Stimulated activated CD4-positive, alpha-beta T cell treated with anti-CD3 and anti-CD28 coated beads, Interleukin-4, amount 100 ng/mL, for 1 hour (primary cell): ENCODE measurements around the gene PHKB.
"Not testable (repeated sequence)": the region's sequence is repeated elsewhere in the genome, so short reads cannot be mapped to it uniquely, and the experiment has no call there.

Experiments used
- DNase-seq: peaks from one replicate; pipeline ENCODE4 v3.0.0-alpha.2; 2020

Gene PHKB

DNA sequence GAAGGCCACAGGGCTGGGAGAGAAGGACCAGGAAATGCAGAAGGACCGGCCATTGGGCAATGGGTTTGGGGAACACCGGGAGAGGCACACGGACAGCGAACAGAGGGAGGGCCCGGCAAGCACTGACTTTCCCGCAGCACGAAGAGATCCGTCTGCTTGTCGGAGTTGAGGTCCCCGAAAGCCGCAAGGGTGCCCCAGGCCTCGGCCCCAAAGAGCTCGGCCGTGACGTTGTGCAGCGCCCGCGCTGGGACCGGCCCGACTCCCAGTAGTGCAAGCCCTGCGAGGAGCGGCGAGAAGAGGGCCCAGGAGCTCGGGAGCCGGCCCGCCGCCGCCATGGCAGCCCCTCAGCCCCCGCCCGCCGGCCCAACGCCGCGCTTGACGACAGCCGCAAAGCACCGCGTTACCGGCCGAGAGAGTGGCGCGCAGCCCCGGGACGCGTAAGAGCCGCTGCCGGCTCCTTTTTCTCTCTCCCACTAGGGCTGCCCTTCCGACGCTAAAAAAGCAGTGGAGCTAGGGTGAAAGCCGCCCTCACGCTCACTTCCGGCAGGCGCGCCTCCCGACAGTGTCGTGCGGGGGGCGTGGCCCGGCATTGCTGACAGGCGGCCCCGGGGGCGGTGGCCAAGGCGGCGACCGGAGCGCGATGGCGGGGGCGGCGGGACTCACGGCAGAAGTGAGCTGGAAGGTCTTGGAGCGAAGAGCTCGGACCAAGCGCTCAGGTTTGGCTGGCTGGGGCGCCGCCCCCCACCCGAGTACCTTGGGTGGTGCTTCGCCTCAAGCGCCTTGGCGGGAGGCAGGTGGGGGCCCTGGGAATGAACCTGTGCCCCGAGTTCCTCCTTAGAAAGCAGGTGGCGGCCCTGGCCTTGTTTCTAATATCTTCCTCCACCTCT, at the start of gene PHKB, which contains the start of gene ITFG1:
PHKB (plus strand) TSS at position 621 of the 887 bp plus-strand sequence; CDS start at position 641, 20 bp downstream.
ITFG1 (minus strand) TSS at position 353 of the 887 bp plus-strand sequence; CDS start at position 335, 18 bp downstream.
- peak; percentile 96 for DNase-seq

DNA sequence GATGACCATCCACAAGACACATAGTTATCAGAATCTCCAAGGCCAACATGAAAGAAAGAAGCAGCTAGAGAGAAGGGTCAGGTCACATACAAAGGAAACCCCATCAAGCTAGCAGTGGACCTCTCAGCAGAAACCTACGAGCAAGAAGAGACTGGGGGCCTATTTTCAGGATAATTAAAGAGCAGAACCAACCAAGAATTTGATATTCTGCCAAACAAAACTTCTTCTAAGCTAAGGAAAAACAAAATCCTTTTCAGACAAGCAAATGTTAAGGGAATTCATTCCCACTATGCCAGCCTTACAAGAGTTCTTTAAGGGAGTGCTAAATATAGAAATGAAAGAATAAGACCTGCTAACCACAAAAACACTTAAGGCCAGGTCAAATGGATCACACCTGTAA, 48.1 kb upstream of the PHKB start:
- no peak for DNase-seq

- no peak for DNase-seq
Measured at GRCh38 chr16:47416869-47417268, 44.3 kb upstream of the PHKB start.

GRCh38 chr16:47424846-47425245, 36.3 kb upstream of the PHKB start:
- no peak for DNase-seq

GRCh38 chr16:47426806-47427205, 34.3 kb upstream of the PHKB start:
- no peak for DNase-seq

GRCh38 chr16:47431960-47432359, 29.2 kb upstream of the PHKB start:
- DNase-seq = no peak

- not testable (repeated sequence) for DNase-seq
Measured at GRCh38 chr16:47434274-47434673, 26.9 kb upstream of the PHKB start.

GRCh38 chr16:47440066-47440465, 21.1 kb upstream of the PHKB start:
- not testable (repeated sequence) for DNase-seq

DNA sequence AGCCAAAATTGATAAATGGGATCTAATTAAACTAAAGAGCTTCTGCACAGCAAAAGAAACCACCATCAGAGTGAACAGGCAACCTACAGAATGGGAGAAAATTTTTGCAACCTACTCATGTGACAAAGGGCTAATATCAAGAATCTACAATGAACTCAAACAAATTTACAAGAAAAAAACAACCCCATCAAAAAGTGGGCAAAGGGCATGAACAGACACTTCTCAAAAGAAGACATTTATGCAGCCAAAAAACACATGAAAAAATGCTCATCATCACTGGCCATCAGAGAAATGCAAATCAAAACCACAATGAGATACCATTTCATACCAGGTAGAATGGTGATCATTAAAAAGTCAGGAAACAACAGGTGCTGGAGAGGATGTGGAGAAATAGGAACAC, 18.2 kb upstream of the PHKB start:
- not testable (repeated sequence) for DNase-seq

GRCh38 chr16:47446431-47446830, 14.7 kb upstream of the PHKB start:
- DNase-seq = no peak

DNA sequence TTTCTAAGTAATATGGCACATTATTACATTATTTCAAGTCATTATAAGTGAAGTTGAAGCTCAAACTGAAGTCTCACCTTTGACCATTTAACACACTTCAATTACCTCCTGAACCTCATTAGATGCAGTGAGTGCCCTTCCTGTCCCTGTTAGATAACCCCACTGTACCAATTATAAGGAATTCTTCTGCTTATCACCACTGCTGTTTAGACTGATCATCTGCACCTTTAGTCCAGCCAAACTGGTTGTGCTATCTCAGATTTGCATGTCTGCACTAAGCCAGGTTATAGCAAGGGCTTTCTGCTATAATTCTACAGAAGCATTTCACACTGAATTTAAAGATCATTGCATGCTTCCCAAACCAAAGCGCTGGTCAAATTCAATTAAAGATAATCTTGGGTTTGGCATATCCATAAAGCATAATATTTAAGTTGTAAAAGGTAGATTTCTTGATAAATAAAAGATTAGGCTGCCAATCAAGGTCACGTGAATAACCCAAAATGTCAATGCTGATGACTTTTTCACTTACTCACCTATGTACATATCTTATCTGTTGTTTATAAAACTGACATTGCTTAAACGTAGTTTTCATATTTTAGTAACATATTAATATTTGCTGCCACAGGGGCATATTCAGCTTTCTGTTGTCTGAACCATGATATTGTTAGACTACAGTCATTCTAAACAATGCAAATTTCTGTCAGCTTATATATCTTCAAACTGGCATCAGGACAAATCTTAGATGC, 12.1 kb upstream of the PHKB start:
- no peak for DNase-seq

DNA sequence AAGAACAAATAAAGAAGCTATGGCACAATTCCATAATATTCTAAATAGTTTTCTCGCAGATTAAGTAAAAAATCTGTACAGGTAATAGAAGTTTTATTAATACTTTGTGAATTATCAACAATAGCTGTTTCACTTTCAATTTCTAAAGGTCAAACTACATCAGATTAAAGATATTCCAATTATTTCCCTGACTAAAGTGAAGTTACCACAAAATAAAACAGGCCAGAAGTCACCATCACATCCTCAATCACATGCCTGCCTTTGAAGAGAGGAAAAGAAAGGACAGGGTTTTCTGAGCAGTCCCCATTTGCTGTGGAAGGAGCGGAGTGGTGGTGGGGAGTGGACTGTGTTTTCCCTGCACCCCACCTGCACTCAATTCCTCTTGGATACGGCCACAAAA, 11.3 kb upstream of the PHKB start:
- no peak for DNase-seq

- no peak for DNase-seq
Measured at GRCh38 chr16:47458331-47458730, 2.8 kb upstream of the PHKB start.

- no peak for DNase-seq
Measured at GRCh38 chr16:47459603-47460002, 1.5 kb upstream of the PHKB start.

DNA sequence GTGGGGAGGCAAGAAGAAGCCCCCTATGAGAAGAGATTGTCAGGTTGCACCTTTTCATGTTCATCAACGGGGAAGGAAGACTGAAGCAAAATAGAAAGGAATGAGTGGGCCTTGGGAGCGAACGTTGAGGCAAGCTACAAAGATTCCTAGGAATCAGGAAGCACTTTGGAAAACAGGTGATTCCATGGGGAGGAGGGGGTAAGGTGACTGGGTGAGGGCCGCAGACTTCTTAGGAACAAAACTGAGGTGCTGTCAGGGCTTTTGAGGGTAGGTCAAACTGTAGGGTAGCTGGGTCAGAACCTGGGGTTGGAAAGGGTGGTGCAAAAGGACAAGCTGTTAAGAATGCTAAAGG, 796 bp upstream of the PHKB start:
- no peak for DNase-seq

DNA sequence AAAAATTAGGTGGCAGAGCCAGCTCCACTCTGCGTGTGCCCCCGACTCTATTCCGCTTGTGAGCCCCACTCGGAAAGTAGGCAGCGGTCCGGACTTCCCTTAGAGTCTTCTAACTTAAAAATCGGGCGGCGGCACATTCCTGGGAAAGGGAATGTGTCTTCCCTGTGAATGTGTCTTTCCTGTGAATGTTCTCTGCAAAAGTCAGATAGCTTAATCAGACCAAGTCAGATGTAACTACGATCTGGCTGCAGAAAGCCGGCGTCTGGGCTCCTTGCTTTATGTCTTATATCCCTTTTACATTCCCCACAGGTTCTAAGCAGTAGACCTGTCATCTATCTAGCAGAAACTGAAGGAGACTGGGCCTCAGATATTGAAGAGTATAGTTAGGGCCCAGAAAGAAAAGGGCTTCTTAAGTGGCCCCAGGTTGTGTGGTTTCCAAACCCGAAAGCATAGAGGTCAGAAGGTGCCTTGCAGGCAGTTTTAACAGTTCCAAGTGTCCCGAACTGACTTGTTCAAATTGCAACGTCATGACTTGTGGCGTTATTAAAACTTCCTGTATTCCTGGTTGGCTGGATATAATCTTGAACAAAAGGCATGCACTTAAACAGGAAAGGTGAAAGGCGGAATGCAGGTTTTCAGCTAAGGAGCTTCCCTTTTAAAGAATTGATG, 601 bp downstream of the PHKB start:
- DNase-seq = no peak

DNA sequence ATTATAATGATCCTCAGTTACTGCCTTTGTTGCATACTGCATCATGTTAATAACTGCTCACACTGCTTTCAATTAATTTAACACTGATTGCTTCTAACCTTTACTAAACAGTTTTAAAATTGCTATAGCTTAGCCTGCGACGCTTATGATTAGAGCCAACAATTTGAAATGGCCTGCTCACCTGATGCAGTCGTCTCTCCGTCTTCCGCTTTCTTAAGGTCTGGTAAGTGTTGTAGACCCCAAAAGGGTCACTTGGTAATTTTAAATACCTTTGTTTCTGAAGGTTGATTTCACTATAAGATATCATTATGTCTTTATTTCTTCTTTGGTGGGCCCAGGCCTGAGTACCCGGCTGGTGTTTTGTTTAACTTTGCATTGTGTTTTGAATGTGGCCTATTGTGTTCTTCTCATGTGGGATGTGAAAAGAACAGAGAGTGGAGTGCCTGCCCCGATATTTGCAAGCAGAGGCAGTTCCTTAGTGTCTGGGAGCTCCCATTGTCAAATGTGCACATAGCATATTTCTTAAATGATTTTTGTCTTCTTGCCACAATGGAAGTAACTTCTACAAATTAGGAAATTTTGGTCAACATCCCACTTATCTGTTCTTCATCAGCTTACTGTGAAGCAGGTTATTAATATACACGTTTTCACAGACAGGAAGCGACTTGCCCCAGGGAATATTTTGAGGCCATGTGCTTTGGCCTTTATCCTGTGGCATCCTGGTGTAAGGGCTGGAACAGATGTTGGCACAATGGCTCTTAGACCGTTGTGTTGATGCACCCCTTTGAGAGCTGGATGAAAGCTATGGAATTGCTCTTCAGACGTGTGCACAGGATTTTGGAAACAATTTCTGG, 2.9 kb downstream of the PHKB start:
- DNase-seq = no peak

DNA sequence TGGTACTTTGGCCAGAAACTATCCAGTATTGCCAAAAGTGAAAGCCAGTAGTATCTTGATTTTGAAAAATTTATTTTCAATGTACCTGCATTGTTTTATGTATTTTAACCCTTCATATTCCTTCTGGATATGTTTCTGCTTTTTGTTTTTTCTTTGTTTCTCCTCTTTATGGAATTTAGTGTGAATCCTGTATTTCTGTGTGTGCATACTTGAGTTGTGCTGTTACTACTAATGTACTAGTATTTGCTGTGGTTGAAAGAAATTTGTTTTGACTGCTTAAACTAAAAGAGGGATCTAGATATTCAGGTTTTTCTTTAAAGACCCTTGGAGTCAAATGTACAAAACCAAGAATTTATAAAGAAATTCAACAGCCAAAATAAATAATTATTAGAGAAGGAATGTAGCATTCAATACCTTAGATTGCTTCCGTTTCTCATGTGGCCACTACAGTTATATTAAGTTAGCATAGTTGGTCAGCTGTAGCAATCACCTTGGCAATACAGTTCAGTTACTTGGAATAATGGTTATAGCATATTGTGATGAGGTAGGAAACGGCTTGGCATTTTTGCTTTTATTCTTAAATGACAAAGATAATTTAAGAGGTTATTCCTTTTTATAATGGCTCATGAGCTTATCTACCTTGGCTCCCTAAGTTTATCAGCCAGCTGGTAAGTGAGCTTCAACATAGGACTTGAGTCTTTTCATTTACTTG, 4.9 kb downstream of the PHKB start:
- no peak for DNase-seq

GRCh38 chr16:47467501-47467900, 6.4 kb downstream of the PHKB start:
- no peak for DNase-seq

DNA sequence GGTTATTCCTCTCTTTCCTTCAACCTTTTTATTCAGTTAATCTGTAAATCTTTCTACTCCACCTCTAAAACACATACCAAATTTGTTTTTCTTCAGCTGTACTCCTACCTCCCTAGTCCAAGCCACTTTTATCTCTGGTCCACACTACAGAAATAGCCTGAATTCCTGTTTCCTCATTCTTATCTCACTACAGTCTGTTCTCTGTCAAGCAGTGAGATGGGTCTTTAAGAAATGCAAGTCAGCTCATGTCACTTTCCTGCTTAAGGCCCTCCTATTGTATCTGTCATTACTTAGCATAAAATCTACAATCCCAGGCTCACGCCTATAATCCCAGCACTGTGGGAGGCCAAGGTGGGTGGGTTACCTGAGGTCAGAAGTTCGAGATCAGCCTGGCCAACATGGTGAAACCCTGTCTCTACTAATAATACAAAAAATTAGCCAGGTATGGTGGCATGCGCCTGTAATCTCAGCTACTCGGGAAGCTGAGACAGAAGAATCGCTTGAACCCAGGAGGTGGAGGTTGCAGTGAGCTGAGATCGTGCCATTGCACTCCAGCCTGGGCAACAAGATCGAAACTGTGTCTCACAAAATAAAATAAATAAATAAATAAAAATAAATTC, 7.0 kb downstream of the PHKB start:
- not testable (repeated sequence) for DNase-seq

DNA sequence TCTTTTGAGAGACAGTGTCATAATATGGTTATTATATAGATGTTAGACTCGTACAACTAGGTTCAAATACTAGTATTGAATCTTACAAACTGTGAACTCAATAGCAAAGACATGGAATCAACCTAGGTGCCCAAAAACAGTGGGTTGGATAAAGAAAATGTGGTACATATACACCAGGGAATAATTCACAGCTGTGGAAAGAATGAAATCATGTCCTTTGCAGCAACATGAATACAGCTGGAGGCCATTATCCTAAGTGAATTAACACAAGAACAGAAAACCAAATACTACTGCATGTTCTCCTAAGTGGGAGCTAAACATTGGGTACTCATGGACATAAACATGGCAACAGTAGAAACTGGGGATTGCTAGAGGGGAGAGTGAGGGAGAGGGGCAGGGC, 8.1 kb downstream of the PHKB start:
- no peak for DNase-seq
